Inflammatory macrophage (primary cell): ENCODE measurements around the gene DUOXA2.
"Not testable (repeated sequence)": the region's sequence is repeated elsewhere in the genome, so short reads cannot be mapped to it uniquely, and the experiment has no call there.

ENCODE experiments used
- DNase-seq, 2 donors: peaks; one replicate each; pipeline ENCODE4 v3.0.0-alpha.2; 2020 to 2022

The DUOXA2 gene

GRCh38 chr15:45097466-45097865 is 16.7 kb upstream of the DUOXA2 start:
- no peak for DNase-seq

- DNase-seq: no peak
These were observed 14.5 kb upstream of the DUOXA2 start for GRCh38 chr15:45099549-45100165.

- DNase-seq: no peak
These were observed 13.1 kb upstream of the DUOXA2 start for GRCh38 chr15:45100884-45101625.

- DNase-seq: no peak
These were observed 12.4 kb upstream of the DUOXA2 start for GRCh38 chr15:45101749-45102148.

DNA sequence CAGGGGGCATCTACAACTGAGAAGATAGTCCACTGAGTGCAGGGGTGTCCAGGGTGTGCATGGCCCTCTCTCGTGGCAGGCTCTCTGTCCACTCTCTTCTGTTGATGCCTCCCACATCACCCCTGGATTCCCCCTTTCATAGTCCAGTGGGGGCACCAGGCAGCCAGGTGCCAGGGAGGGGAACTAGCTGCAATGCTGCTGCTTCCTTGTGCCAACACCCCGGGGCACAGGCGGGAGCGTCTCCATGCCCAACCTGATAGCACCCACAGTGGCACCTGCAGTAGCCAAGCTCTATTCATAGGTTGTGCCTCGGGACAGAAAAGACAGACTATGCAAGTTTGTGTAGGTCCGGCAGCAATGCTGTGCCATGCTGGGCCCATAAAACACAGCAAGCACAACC is 11.9 kb upstream of the DUOXA2 start:
- no peak for DNase-seq

DNA sequence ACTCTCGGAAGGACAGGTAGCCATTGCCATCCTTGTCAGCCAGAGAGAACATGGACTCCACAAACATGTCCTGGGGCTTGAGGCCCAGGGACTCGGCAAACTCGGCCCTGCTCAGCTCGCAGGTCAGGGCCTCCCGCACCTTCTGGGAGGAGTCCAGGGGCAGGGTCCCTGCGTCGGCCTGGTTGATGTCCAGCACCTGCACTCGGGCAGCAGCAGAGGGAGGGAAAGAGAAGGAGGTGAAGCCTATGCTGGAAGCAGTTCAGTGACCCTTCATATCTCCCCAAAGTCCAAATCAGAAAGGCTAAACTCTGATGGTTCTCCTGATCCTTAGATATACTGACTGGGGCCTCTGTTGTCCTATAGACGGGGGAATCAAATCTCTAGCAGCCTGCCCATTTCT is 10.0 kb upstream of the DUOXA2 start:
- not testable (repeated sequence) for DNase-seq

DNA sequence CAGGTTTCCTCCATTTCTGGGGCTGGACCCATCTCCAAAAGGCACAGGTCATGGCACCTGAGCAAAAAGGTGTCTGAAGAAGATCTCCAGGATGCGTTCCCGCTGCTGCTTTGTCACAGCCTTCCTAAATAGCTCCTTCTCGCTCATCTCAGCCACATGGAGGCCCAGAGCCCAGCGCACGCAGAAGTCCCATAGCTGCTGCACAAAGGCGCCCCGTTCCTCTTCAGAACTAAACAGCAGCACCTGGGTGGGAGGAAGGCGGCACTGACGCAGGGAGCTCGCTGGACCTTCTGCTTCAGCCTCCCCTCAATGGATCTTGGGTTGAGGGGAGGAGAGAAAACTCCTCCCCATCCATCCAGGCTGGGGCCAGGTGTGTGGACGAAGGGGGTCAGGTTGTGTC is 8.5 kb upstream of the DUOXA2 start:
- DNase-seq: no peak

DNA sequence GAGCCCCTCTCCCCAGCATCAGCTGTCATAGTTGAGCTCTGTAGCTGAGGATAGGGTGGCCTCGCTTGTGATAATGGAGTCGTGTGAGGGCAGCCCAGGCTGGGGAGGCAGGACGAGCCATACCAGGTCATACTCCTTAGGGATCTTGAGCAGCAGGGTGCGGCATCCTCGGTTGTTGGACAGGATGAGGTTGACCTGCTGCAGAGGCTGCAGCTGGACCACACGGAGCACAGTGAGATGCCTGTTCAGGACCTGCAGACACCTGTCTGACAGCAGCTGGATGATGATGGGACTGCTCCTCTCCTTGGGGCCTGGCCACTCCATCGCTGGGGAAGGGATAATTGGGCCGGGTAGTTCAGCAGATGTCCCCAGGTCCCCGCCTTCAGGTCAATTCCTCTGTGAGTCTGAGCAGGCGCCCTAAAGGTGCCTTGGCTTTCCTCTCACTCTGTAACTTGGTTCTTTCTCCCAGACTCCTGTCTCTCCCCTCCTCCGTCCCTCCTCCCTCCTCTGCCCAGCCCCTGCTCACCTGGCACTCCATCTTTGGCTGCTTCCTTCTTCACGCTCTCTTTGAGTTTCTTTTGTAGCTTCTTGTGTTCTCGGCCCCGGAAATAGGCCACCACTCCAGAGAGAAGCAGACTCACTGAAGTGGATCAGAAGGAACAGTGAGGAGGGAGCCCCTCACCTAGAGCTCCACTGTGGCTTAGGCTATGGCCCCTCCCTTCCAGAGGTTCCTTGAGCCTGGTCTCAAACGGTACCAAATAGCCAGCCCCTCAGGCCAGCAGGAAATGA is 7.9 kb upstream of the DUOXA2 start:
- DNase-seq: no peak

DNA sequence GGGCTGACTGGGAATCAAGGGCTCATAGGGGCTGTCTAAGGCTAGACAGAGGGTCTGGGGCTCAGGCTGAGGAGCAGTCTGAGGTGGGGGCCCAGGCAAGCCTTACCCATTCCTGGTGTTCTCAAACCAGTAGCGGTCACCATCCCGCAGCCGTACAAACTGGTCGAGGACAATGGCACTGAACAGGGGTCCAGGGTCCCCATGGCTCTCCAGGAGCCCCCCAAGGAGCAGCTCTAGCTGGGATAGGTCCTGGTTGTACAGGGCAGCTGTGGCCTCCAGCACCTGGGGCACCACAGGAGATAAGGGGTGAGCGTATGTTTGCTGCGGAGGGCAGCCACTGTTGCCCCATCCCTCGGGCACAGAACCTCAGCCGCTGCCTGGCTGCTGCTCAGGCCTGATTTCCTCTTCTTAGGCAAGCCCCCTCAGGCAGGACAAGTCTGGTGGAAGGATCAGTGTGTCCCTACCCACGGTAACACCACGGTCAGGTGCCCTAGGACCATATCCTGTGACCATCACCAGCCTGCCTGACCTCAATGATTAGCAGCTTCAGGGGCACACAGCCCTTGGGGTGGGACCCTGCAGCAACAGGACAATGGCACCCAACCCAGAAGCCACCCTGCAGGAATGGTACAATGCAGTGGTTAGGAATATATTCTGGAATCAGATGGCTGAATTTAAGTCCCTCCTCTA is 6.0 kb upstream of the DUOXA2 start:
- no peak for DNase-seq

GRCh38 chr15:45110256-45110820 is 3.8 kb upstream of the DUOXA2 start:
- no peak for DNase-seq

GRCh38 chr15:45111390-45112142 is 2.6 kb upstream of the DUOXA2 start:
- DNase-seq: no peak

GRCh38 chr15:45112143-45112590 is 2.0 kb upstream of the DUOXA2 start:
- DNase-seq: no peak

DNA sequence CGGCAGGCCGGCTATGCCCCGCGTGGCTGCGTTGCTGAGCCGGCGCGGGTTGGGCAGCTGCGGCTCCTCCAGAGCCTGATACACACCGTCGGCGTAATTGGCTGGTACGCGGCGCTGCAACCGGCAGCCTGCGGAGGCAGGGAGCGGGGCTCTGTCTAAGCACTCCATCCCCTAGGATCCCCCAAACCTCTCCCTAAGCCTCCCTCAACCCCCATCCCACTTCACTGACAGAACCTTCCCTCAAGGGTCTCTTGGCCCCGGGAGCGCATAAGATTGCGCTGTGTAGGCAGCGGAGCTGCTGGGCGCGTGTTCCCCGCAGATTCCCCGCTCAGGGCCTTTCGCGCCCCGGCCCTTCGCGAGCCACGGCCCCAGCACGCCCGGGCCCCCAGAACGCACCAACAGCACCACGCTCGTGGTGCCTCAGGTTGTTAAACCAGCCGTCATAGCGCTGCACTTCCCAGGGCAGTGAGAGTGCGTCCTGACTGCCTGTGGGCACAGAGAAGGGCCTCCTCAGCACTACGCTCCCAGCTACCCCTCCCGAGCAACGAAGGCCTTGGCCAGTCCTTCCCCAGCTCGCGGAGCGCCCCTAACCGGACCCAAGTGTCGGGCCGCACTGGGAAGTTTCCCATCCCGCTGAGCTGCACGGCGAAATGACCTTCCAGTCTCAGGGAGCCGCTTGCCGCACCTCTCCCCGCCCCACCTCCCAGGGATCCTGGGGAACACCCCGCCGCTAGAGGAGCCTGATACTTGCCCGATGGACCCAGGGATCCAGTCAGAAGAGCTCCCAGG is 1.3 kb upstream of the DUOXA2 start:
- no peak for DNase-seq

DNA sequence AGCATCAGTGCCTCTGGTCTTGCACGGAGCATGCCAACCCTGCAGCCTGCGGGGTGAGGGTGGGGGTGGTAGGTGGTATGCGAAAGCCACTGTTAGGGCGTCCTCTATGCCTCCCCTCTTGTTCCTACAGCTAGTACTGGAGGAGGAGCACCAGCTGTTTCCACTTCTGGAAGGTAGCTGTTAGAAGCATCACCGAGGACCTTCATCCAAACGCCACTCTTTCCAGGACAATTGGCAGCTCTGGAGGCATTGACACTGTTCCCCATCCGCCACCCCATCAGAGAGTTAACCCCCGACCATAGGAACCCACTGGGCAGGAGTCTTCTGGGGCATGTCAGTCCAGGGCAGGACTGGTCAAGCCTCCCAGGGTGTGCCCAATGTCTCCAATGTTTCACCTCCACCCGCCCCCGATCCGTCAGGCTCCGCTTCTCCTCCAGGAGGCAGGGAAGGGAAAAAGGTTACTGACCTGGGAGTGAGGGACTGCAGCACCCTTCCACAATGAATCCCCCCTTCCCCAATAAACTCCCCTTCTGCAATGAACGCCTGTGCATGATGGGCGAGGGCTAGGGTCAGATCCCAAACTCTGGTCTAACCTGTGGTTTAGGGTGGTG is 641 bp upstream of the DUOXA2 start:
- DNase-seq: no peak

GRCh38 chr15:45114751-45115085 is 592 bp downstream of the DUOXA2 start:
- DNase-seq: no peak

GRCh38 chr15:45115312-45115820 is 1.2 kb downstream of the DUOXA2 start:
- no peak for DNase-seq

GRCh38 chr15:45116006-45116481 is 1.9 kb downstream of the DUOXA2 start:
- no peak for DNase-seq

GRCh38 chr15:45116482-45117307 is 2.6 kb downstream of the DUOXA2 start:
- no peak for DNase-seq
